NCI-H1930 (cell line): ENCODE results near the gene TFF2.

Experiments used
- DNase-seq, 2 experiments: peaks; one replicate each; lab custom pipeline; 2025; lab: John Stamatoyannopoulos, UW

Gene TFF2

GRCh38 chr21:42346866-42347600, 3.8 kb downstream of the TFF2 start:
- no peak for DNase-seq

- no peak for DNase-seq
These were observed 4.4 kb downstream of the TFF2 start for GRCh38 chr21:42346441-42346840.

GRCh38 chr21:42344631-42345030, 6.2 kb downstream of the TFF2 start:
- no peak for DNase-seq

GRCh38 chr21:42343963-42344510, 6.8 kb downstream of the TFF2 start:
- no peak for DNase-seq

- DNase-seq, result no peak
These were observed 7.2 kb downstream of the TFF2 start for GRCh38 chr21:42343556-42343955.

GRCh38 chr21:42343101-42343500, 7.7 kb downstream of the TFF2 start:
- no peak for DNase-seq

GRCh38 chr21:42341776-42342542, 8.8 kb downstream of the TFF2 start:
- no peak for DNase-seq

- DNase-seq, result no peak
These were observed 10.4 kb downstream of the TFF2 start for GRCh38 chr21:42340187-42341050.

GRCh38 chr21:42338729-42339715, 11.8 kb downstream of the TFF2 start:
- no peak for DNase-seq

- peak in 1 of 2 experiments; percentile 25 for DNase-seq
These were observed 12.7 kb downstream of the TFF2 start for GRCh38 chr21:42337830-42338728.

- DNase-seq, result no peak
These were observed 13.5 kb downstream of the TFF2 start for GRCh38 chr21:42337276-42337675.

GRCh38 chr21:42336054-42336453, 14.7 kb downstream of the TFF2 start:
- no peak for DNase-seq

GRCh38 chr21:42332557-42333317, 18.1 kb downstream of the TFF2 start:
- DNase-seq, result no peak

- DNase-seq, result no peak
These were observed 19.1 kb downstream of the TFF2 start for GRCh38 chr21:42331660-42332059.

GRCh38 chr21:42330380-42331371, 20.1 kb downstream of the TFF2 start:
- no peak for DNase-seq

- no peak for DNase-seq
These were observed 25.9 kb downstream of the TFF2 start for GRCh38 chr21:42324896-42325295.

- DNase-seq, result no peak
These were observed 28.9 kb downstream of the TFF2 start for GRCh38 chr21:42321845-42322244.

GRCh38 chr21:42321231-42321630, 29.6 kb downstream of the TFF2 start:
- DNase-seq, result no peak
